ENCODE measurements around the gene PDE7B. TPM values are rescaled to one million over a fixed set of nuclear protein-coding genes. Genes with fewer than 3 reads are reported as not detected.

PDE7B gene
- total and polyA plus RNA-seq, 2 of the 4 experiments (the other 2 are of a cell fraction): 7.8 to 12.4 TPM

GRCh38 chr6:135996668-135997067 is 145.2 kb downstream of the PDE7B start:
- CTCF ChIA-PET: no interaction called here
- Histone ChIP-seq H3K18ac (ENCODE audit: low read depth, low read length) (peak overlapping the region; percentile 73; the same call in 1 of the 2 replicates), H3K27me3 (ENCODE audit: control insufficient read depth, insufficient read depth, low read length) (no peaks in the 10 kb centered on the region), H3K9ac (ENCODE audit: low read depth, low read length) (no peak overlapping the region), H3K14ac (replicated peaks; ENCODE audit: low read depth, low read length) (0 out of 2 replicates have a peak overlapping the region, but pooled peaks have one; percentile 66), H4K8ac (ENCODE audit: low read depth in 2 of 2, low read length in 2 of 2) (peak overlapping the region; percentile 8 to 17; a peak in 2 of 4 replicates), H4K91ac (ENCODE audit: insufficient read depth, low read depth, low read length) (peak overlapping the region; percentile 6; the same call in 1 of the 2 replicates), H2AFZ (replicated peaks; ENCODE audit: low read length, poor library complexity) (no peak overlapping the region), H2BK120ac (ENCODE audit: low read depth, low read length) (peak overlapping the region; percentile 65; the same call in 1 of the 2 replicates), H3K4me3 (ENCODE audit: insufficient read depth, low read depth, low read length) (no peak overlapping the region), H2AK9ac (replicated peaks; ENCODE audit: low read depth, low read length, poor library complexity) (no peak overlapping the region), H4K20me1 (ENCODE audit: insufficient read depth, low read length) (no peaks in the 10 kb centered on the region), H3K23ac (ENCODE audit: low read depth, low read length) (no peak overlapping the region), H3K4me1 (ENCODE audit: control insufficient read depth, insufficient read depth, low read length) (peaks cover 7% of the 10 kb centered on the region), H3K4me2 (ENCODE audit: low read depth, low read length) (no peak overlapping the region), H2BK5ac (ENCODE audit: low read depth, low read length, poor library complexity, severe bottlenecking) (peak overlapping the region; percentile 100), H3K56ac (ENCODE audit: extremely low read depth, insufficient read depth, low read length) (no peak overlapping the region; the same call in 1 of the 2 replicates), H4K5ac (ENCODE audit: low read depth, low read length) (peak overlapping the region; percentile 63), H3K4ac (ENCODE audit: low read depth, low read length) (peak overlapping the region; percentile 24; the same call in 1 of the 2 replicates), H3K79me1 (ENCODE audit: low read depth in 1 of 2, low read length in 2 of 2) (peaks cover 21 to 24% of the 10 kb centered on the region in 2 experiments), H3K9me1 (ENCODE audit: insufficient read depth, low read length) (0 out of 2 replicates have a peak, but pooled peaks cover 2% of the 10 kb centered on the region), H3K36me3 (ENCODE audit: control insufficient read depth, insufficient read depth, low read length) (no peaks in the 10 kb centered on the region), H2BK20ac (ENCODE audit: low read depth, low read length) (peak overlapping the region; percentile 74; the same call in 1 of the 2 replicates), H2BK15ac (ENCODE audit: low read depth, low read length) (peak overlapping the region; percentile 3; the same call in 1 of the 3 replicates), H2AK5ac (ENCODE audit: low read depth, low read length) (0 out of 2 replicates have a peak overlapping the region, but pooled peaks have one; percentile 27), H3K9me3 (ENCODE audit: control insufficient read depth, insufficient read depth, low read length) (peaks cover 6% of the 10 kb centered on the region), H3K27ac (ENCODE audit: insufficient read depth, low read length) (no peak overlapping the region)
- POLR2A ChIA-PET (ENCODE audit: unreplicated experiment): no interaction called here
- dilution Hi-C loops (cut with HindIII; ENCODE audit: low sequenced_read_pairs, unreplicated experiment): no loop called here
- DNase-seq (no peak), ATAC-seq (ENCODE audit: low read depth) (no peak)
- no TSS peak for BruUV-seq (replicated peaks)
- TF ChIP-seq RCOR1 (IDR thresholded peaks at IDR 0.05; ENCODE audit: insufficient replicate concordance, low read length) (no peak), NFE2L2 (IDR thresholded peaks at IDR 0.05; ENCODE audit: low read depth, low read length) (no peak), FOS (IDR thresholded peaks at IDR 0.05; ENCODE audit: low read depth, low read length) (no peak), MXI1 (IDR thresholded peaks at IDR 0.05; ENCODE audit: borderline replicate concordance, low read depth, low read length) (no peak), MAZ (IDR thresholded peaks at IDR 0.05; ENCODE audit: borderline replicate concordance, low read depth, low read length) (no peak), SMC3 (IDR thresholded peaks at IDR 0.05; ENCODE audit: low read depth, low read length) (no peak), CTCF (conservative IDR thresholded peaks at IDR 0.05; ENCODE audit: low read depth, low read length) (no peak), MAFK (IDR thresholded peaks at IDR 0.05; ENCODE audit: low read depth, low read length) (no peak), RAD21 (IDR thresholded peaks at IDR 0.05; ENCODE audit: low read length) (no peak), CEBPB (IDR thresholded peaks at IDR 0.05; ENCODE audit: low read depth, low read length) (no peak), POLR2A (IDR thresholded peaks at IDR 0.05; ENCODE audit: low read depth, low read length) (no peak), ELK1 (IDR thresholded peaks at IDR 0.05; ENCODE audit: borderline replicate concordance, low read depth, low read length) (no peak), RFX5 (IDR thresholded peaks at IDR 0.05; ENCODE audit: low read depth, low read length) (no peak), CHD1 (IDR thresholded peaks at IDR 0.05; ENCODE audit: low read depth, low read length) (no peak), BHLHE40 (IDR thresholded peaks at IDR 0.05; ENCODE audit: low read depth, low read length) (no peak), USF2 (IDR thresholded peaks at IDR 0.05; ENCODE audit: low read depth, low read length) (no peak)
- WGBS, 2 experiments (ENCODE audit: extremely low coverage in 2 of 2, insufficient read length in 1 of 2): no CpG with 5 or more reads among the region's 2 CpGs
- intact Hi-C loops (cut with micrococcal nuclease): no loop called here
- in situ Hi-C loops (cut with MboI; ENCODE audit: low sequenced_read_pairs): no loop called here
